OCI-LY1 (cell line): ENCODE measurements around the gene CCDC43.
A peak's percentile ranks its signal among the peaks of the same experiment; 100 is the strongest.

ENCODE experiments used
- H2AFZ ChIP-seq: fragments of 200-600 bp; sonication (generic), shearing (Covaris generic); 2 replicates; pipeline ENCODE4 v1.6.0; 2014; ENCODE audit warnings: antibody characterized with exemption, mild to moderate bottlenecking, low read length
- H3F3A ChIP-seq: fragments of 200-600 bp; sonication (generic), shearing (Covaris generic); 2 replicates; pipeline ENCODE4 v1.6.0; 2014; ENCODE audit warnings: mild to moderate bottlenecking, antibody characterized with exemption, low read length, moderate library complexity; ENCODE audit not compliant: insufficient read depth
- H3K27ac ChIP-seq: fragments of 200-600 bp; sonication (generic); 2 replicates; pipeline ENCODE4 v1.5.1; 2014; ENCODE audit warnings: low read length, mixed run types, mild to moderate bottlenecking, low read depth; ENCODE audit not compliant: poor library complexity, severe bottlenecking
- H3K27me3 ChIP-seq: fragments of 200-600 bp; sonication (generic); 2 replicates; pipeline ENCODE4 v1.6.0; 2014; ENCODE audit warnings: antibody characterized with exemption, mild to moderate bottlenecking, low read length, moderate library complexity; ENCODE audit not compliant: insufficient read depth
- H3K36me3 ChIP-seq: fragments of 200-600 bp; sonication (generic); 2 replicates; pipeline ENCODE4 v1.6.1; 2014; ENCODE audit warnings: mild to moderate bottlenecking, antibody characterized with exemption, low read length, moderate library complexity, mixed read lengths; ENCODE audit not compliant: insufficient read depth
- H3K4me1 ChIP-seq: fragments of 200-600 bp; sonication (generic); 2 replicates; pipeline ENCODE4 v1.5.1; 2014; ENCODE audit warnings: mild to moderate bottlenecking, low read length, moderate library complexity; ENCODE audit not compliant: insufficient read depth, severe bottlenecking
- H3K4me2 ChIP-seq: fragments of 200-600 bp; sonication (generic), shearing (Covaris generic); 2 replicates; pipeline ENCODE4 v1.6.1; 2014; ENCODE audit warnings: low read length
- H3K4me3 ChIP-seq: fragments of 200-600 bp; sonication (generic); 2 replicates; pipeline ENCODE4 v1.5.1; 2014; ENCODE audit warnings: low read length, low read depth, mild to moderate bottlenecking, mixed read lengths; ENCODE audit not compliant: poor library complexity, severe bottlenecking
- H3K79me2 ChIP-seq: fragments of 200-600 bp; shearing (Covaris generic); 2 replicates; pipeline ENCODE4 v1.6.1; 2016; ENCODE audit warnings: mixed run types, low read length, mixed read lengths; ENCODE audit not compliant: insufficient read depth
- H3K9ac ChIP-seq: fragments of 200-600 bp; sonication (generic), shearing (Covaris generic); 2 replicates; pipeline ENCODE4 v1.6.1; 2014; ENCODE audit warnings: mild to moderate bottlenecking, low read length, mixed read lengths
- H3K9me2 ChIP-seq: fragments of 200-600 bp; sonication (generic), shearing (Covaris generic); 2 replicates; pipeline ENCODE4 v1.6.1; 2014; ENCODE audit warnings: low read depth, mild to moderate bottlenecking, low read length, mixed read lengths
- H3K9me3 ChIP-seq: fragments of 200-600 bp; shearing (Covaris generic); 2 replicates; pipeline ENCODE4 v1.6.1; 2014; ENCODE audit warnings: low read length, mixed read lengths
- H4K20me1 ChIP-seq: fragments of 200-600 bp; sonication (generic), shearing (Covaris generic); 2 replicates; pipeline ENCODE4 v1.6.0; 2016; ENCODE audit warnings: mild to moderate bottlenecking, low read length; ENCODE audit not compliant: insufficient read depth
- EZH2 ChIP-seq: fragments of 200-600 bp; sonication (generic), shearing (Covaris generic); IDR thresholded peaks from 2 replicates; pipeline ENCODE4 v1.8.0; 2017; ENCODE audit warnings: borderline replicate concordance, mixed run types, mild to moderate bottlenecking, antibody characterized with exemption, low read length, moderate library complexity, mixed read lengths
- TF ChIP-seq, protein P1 (sequence below): fragments of 200-600 bp; sonication (generic), shearing (Covaris generic); IDR thresholded peaks from 2 replicates; pipeline ENCODE4 v1.5.1; 2017; ENCODE audit warnings: mild to moderate bottlenecking, antibody characterized with exemption, low read length, moderate library complexity, mixed read lengths

CCDC43 gene

DNA sequence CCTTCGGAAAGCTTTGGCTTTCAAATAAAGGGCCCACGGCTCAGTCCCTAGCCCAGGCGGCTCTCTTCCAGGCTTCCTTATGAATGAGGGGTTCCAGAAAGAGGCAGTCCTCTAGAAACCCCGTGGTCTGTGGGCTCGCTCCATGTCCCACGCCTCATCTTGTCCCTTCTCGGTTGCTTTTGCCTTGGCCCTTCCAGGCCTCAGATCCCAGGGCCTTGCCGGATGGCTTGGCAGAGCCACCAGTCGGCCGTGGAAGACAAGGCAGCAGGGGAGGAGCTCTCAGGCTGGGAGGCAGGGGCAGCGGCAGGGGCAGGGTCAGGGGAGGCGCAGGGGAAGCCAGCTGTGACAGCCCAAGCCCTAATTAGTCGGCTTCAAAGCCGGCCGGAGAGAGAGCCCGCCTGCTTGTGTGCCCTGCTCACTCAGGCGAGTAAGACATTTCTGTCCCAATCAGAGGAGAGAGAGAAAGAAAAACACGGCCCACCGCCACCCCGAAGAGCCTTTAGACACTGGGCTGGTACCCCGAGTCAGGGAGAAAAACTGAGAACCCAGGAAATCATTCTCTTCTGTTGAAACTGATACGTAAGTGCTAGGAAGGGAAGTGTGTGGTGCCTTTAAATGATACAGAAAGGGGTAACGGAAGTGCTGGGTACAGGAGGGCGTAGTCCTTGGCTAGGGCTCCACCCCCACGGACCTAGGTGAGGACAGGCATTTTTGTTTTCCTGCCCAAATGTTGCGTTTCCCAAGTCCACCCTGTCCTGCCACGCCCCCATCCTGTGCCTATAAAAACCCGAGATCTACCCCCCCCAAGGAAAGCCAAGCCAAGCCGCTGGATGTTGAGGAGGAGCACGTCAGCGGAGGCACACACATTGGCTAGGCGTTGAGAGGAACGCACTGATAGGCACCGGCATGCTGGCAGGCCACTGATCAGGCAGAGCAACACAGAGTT, 61.1 kb downstream of the CCDC43 start:
- Histone ChIP-seq H3K9me2 (no peaks in the 10 kb centered on the region), H3K4me3 (peak overlapping the region; percentile 58), H3F3A (no peaks in the 10 kb centered on the region), H3K4me1 (peaks cover 21% of the 10 kb centered on the region), H3K9ac (peak overlapping the region; percentile 69), H3K36me3 (no peaks in the 10 kb centered on the region), H2AFZ (peak overlapping the region; percentile 86), H4K20me1 (no peaks in the 10 kb centered on the region), H3K9me3 (no peaks in the 10 kb centered on the region), H3K27ac (peak overlapping the region; percentile 88), H3K27me3 (peaks cover under 1% of the 10 kb centered on the region; the same call in 1 of the 2 replicates), H3K79me2 (no peaks in the 10 kb centered on the region), H3K4me2 (peak overlapping the region; percentile 79)
- TF ChIP-seq, protein P1, sequence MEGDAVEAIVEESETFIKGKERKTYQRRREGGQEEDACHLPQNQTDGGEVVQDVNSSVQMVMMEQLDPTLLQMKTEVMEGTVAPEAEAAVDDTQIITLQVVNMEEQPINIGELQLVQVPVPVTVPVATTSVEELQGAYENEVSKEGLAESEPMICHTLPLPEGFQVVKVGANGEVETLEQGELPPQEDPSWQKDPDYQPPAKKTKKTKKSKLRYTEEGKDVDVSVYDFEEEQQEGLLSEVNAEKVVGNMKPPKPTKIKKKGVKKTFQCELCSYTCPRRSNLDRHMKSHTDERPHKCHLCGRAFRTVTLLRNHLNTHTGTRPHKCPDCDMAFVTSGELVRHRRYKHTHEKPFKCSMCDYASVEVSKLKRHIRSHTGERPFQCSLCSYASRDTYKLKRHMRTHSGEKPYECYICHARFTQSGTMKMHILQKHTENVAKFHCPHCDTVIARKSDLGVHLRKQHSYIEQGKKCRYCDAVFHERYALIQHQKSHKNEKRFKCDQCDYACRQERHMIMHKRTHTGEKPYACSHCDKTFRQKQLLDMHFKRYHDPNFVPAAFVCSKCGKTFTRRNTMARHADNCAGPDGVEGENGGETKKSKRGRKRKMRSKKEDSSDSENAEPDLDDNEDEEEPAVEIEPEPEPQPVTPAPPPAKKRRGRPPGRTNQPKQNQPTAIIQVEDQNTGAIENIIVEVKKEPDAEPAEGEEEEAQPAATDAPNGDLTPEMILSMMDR: 0 out of 2 replicates have a peak, but pooled peaks have one; percentile 13
- TF ChIP-seq EZH2: no peak

DNA sequence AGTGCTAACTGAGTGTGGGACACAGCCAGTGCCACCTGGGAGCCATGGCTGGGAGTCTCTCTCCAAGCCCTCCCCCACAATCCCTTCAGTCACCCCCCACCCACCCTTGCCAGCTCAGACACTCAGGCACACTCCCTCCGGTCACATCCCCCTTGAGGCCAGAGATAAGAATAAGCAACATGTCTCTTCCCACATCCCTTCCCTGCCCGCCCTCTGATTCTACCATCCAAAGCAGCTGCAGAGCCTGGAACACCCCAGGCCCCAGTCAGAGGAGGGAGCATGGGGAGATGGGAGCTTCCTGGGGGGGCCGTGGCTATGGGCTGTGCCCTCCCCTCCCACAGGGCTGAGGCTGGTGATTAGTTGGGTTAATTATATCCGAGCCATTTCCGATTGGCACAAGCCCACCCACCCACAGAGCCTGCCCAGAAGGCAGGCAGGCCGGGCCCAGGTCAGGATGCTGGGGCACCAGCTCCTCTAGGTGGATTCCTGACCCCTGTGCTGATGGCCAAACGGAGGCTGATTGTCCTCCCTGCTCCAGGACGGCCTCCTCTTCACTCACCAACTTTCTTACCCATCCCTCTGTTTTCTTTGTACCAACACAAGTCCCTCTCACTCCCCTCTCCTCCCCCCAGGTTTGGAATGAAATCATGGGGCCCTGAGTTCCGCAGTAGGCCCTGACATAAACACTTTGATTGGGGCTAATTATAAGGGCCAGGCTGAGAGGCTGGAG, 61.9 kb downstream of the CCDC43 start:
- Histone ChIP-seq H3K4me3 (peak overlapping the region; percentile 58), H3F3A (no peaks in the 10 kb centered on the region), H2AFZ (0 out of 2 replicates have a peak overlapping the region, but pooled peaks have one; percentile 17), H3K4me2 (peak overlapping the region; percentile 79), H3K27ac (peak overlapping the region; percentile 88), H3K4me1 (peaks cover 21% of the 10 kb centered on the region), H4K20me1 (no peaks in the 10 kb centered on the region), H3K27me3 (peaks cover 2% of the 10 kb centered on the region; the same call in 1 of the 2 replicates), H3K9me3 (no peaks in the 10 kb centered on the region), H3K79me2 (no peaks in the 10 kb centered on the region), H3K9ac (peak overlapping the region; percentile 69), H3K9me2 (no peaks in the 10 kb centered on the region), H3K36me3 (no peaks in the 10 kb centered on the region)
- TF ChIP-seq, protein P1: no peak
- TF ChIP-seq EZH2: no peak
